HG02678 (cell line): ENCODE results near the gene LRP1B.

Experiments
- ATAC-seq: cut with Tn5 transposase; IDR thresholded peaks from one replicate; pipeline ENCODE4 v1.9.1; 2021; ENCODE audit warnings: mild to moderate bottlenecking, moderate library complexity; ENCODE audit not compliant: unreplicated experiment

The LRP1B gene

DNA sequence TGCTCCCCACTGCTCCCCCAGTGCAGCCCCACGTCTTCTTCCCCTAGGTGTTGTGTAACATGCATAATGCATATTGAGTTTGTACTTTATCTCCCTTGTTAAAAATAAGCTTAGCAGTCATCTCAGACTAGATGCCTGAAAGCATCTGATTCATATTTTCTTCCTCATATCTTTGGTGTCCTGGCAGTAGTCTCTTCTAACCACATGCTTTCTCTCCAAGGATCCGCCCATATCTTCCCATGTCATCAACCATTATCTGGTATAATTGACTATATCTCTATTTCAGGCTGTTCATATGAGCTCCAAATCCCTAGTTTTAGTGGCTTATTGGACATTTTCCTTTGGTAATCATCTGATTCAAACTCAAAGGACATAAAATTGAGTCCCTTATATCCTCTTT is 426.3 kb downstream of the LRP1B start:
- no peak for ATAC-seq

DNA sequence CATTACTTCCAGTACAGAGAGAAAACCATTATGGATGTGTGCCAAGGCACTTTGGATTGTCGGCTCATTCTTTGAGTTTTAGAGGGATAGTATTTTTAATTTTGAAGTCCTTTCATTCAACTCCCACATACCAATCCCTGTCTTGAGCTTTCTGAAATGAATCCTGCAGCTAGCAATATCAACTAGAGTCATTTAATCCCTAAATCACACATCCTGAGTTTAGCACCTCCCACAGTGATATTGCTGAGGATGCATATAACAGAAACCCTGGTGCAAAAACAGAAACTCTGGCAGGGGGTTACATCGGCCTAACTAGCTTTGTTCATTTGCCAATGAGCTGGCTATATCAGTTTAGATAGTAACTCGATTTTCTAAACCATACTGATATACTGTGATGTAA is 427.3 kb downstream of the LRP1B start:
- ATAC-seq: no peak

DNA sequence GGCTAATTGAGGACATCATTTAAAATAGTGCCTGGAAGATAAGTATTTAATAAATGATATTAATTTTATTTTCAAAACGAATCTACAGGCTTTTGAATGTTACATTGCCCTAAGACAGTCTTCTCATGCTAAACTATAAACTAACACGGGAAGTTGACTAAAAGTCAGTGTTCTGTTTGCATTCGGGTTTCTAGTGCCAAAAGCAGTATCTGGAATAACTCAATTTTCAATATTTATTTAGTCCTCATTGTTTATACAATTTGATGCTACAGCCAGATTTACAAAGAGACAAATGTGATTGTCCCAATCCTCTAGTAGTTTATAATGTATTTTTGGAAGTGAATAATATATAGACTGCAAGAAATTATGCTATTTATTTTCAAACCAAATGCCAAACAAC is 429.2 kb downstream of the LRP1B start:
- ATAC-seq: no peak

DNA sequence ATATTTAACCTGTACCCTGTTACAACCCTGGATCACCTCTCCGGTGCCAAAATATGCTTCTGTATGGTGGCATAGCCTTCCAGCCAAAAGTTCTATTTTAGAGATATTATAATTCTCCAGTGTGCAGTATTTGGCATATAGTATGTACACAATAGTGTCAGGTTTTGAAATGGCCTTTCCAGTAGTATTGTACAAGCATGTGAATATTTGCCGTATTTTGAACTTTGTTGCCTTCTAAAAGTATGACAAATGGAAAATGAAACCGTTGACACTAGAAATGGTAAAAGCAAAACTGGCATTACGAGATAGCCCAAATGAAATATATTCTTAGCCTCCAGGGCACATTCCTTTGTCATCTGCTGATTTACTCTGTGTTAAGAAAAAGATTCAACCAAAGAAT is 431.2 kb downstream of the LRP1B start:
- ATAC-seq: no peak

DNA sequence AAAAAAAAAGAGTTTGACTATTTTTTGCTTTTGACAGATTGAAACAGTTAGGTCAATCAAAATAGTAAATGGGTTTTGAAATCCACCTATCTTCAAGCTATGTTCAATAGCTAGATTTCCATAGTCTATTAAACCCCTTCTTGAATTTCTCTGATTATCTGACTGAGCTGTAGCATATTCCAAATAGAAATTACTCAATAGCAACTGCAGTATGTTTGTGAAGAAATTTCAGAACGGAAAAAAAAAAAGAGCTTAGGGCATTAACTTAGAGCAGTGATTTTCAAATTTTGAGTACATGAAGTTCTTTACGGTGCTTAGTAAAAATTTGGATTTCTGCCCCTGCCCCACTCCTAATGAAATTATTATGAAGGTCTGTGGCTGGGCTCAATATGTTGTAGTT is 432.3 kb downstream of the LRP1B start:
- no peak for ATAC-seq

DNA sequence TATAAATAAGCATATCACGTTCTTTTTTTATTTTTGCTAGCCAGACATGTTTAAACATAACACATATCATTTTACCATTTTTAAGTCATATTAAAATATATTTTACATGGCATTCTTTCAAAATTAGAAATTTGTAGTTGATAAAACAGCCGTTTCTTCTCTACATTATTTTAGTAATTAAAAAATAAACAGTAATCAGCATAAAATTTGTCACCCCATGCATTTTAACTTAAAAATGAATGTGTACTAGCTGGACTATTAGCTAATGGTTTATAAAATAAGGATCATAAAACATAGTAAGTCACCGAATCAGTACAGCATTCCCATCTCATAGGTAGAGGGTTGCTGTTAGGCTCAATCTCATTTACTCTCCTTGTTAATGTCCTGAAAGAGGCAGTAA is 433.8 kb downstream of the LRP1B start:
- ATAC-seq: no peak

DNA sequence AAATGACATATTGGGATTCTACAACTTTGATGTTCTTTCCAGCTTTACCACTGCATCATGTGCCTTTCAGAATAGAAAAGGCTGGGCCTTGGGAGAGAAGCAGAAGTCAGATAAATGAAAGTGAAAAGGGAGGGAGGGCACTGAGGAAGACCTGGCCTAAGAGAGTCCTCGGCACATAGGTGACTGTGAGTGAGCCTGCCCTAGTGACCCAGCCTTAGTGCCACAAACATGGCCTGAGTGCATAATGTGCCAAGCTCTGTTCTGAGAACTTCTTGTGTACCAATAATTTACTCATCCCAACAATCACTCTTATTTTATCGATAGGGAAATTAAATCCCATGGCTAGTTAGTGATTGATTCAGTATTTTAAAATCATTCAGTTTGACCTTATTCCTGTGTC is 436.6 kb downstream of the LRP1B start:
- no peak for ATAC-seq

DNA sequence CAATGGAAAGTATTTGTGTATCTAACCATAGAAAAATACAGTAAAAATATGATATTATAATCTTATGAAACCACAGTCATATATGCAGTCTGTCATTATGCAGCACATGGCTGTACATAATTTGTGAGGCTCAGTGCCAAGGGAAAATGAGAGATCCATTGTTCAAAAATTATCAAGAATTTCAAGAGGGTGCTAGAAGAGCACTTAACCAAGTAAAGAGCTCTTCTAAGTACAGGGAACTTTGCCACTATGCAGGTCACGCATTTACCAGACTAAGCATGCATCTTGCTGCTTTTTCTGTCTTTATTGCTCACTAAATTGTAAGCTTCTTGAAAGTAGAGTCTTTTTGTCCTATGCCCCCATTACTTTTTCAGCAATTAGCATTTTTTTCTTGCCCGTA is 438.0 kb downstream of the LRP1B start:
- no peak for ATAC-seq

DNA sequence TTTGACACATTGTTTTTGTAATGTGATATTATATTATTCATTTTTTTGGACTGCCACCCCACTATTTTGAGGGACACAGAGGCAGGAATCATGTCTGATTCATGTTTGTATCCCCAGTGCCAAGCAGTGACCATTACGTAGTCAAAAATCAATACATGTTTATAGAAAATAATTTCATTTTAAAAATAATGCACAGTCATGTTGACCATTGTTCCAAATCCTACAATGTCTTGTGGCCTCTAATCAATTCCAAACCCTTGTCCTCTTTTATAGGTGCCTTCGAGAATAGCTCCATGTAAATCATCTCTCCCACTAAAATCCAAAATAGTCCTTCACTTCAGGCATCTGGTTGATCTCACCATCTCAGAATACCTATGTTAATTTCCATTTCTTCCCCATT is 454.7 kb downstream of the LRP1B start:
- no peak for ATAC-seq

DNA sequence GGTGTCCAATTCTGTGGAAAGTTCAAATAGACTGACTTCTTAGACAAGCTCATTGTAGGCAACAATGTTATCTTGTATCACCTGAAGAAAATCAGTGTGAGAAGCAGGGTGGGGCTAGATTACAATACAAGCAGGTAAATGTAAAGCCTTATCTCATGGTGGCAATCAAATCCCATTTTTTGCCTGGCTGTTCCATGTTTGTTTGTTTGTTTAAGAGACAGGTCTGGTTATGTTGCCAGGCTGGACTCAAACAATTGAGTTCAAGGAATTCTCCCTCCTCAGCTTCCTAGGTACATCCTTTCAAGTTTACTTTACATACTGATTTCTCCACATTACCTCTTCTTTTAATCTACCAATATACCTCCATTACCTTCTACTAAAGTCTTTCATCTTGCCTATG is 464.6 kb downstream of the LRP1B start:
- ATAC-seq: no peak

DNA sequence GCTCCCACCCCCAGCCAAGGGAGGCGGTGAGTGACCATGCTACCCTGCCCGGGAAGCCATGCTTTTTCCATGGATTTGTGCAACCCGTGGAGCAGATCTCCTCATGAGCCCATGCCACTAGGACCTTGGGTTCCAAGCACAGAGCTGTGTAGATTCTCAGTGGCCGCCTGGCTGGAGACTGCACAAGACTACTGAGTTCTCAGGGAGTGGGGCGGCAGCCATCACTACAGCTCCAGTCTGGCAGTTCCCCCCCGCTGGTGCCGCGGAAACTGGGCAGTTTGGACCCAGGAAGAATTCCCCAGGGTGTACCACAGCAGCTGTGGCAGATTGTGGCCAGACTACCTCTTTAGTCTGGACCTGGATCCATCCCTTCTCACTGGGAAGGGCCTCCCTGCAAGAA is 470.6 kb downstream of the LRP1B start:
- ATAC-seq: no peak

DNA sequence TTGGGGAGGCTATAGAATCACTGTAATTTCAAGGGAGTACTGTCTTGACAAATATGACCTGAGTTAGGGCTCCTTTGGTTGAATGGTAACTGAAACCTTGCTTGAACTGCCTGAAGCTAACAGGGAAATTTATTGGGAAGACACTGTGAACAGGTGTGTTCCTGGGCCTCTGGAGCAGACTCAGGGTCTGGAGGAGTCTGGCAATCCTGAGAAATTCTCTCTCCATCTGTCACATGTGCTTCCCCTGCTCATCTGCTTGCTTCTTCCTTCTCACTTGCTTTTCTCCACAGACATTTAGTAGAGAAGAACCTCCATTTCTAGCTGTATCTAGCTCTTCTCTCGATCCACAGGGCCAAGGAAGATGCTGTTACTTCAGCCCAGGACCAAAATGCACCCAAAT is 476.5 kb downstream of the LRP1B start:
- no peak for ATAC-seq

DNA sequence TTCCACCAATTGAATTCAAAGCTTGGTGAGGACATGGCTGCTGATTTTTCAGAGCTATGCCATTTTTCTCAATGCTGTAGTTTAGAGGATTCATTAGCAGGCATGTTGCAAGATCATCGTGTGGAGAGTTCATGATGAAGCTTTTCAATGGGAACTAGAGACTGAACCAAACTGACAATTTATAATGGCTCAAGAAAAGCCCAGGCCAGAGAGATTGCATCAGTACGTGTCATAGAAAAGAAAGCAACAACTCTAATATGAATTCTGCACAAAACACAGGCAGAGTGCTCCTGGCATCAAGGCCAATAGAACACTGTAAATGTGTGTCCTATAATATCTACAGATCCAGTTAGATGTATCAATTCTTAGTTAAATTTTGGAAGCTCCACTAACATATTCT is 477.6 kb downstream of the LRP1B start:
- no peak for ATAC-seq

DNA sequence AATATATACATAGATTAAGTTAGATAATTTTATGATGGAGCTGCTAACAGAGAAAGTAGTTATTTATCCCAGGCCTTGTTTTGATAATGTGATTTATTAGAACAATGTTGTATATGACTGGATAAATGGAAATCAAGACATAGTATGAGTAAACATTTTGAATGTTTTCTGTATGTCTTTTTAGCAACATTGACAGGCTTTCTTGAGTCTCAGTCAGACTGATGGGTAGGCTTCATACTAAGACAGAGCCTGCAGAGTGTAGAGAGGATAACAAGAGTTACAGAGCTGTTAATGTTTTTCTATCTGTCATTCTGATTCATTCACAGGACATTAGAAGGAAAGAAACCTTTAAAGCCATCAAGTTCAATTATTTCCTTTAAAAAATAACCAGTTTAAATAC is 478.5 kb downstream of the LRP1B start:
- ATAC-seq: no peak

DNA sequence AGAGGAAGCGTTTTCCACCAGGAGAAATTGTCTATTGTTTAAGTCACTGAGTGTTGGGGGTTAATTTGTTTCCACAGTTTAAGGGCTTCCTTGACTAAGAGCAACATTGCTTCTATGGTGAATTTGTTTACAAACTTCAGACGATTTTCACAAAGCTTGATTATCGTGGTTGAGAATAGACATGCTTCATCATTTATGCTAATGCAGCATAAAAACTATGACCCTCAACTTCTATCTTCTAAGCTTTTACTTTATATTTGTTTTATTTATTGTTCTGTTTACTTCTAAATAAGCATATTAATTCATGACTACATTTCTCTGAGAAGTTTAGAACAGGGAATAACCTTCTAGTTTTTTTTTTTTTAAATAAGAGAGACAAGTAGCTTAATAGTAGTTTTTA is 483.5 kb downstream of the LRP1B start:
- no peak for ATAC-seq

DNA sequence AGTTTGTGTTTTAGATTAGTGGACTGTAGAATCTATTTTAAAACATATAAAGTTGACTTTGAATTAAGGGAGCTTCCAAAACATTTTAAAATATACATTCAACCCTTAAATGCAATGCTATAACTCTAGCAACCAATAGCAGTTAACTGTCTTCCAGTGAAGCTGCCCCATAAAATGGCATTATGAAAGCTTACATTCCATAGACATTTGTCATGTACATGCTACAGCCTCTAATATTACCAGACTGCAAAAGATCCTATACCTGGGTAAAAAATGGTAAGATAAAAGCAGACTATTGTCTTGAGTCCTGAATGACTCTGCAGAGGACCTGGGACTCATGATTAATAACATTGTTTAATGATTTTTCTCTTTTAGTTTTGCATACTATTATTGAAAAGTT is 489.4 kb downstream of the LRP1B start:
- ATAC-seq: no peak

DNA sequence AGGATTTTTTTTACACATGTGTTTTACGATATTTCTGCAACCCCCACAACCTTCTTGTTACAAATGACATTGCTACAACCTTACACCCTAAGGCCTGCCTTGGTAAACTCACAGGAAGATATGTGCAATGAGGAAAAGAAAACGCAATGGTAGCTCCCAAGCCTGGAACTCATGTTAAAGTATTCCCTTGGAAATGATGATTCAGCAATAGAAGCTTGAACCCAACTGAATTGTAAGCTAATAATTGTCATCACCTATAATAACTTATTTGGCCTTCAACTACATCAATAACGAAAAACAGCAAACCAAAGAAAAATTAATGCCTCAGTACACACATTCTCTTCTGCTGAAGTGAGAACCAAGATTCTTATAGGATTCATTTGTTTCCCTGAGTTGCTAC is 491.0 kb downstream of the LRP1B start:
- no peak for ATAC-seq

DNA sequence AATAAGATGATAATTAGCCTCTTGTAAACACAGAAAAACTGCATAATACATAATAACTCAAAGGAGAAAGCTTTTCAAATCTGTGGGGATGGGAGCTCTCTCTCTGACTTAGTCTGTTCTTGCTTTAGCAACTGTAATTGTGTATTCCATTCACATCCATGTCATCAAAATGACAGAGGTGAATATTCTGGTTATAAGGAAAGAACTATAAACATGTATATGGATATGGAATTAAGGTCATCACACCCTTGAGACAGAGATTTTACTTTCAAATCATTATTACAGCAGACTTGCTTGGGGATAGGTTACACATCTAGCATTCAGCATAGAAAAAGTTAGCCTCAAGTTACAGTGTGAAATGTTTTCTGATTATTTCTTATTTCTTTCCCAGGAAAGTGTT is 497.7 kb downstream of the LRP1B start:
- no peak for ATAC-seq

DNA sequence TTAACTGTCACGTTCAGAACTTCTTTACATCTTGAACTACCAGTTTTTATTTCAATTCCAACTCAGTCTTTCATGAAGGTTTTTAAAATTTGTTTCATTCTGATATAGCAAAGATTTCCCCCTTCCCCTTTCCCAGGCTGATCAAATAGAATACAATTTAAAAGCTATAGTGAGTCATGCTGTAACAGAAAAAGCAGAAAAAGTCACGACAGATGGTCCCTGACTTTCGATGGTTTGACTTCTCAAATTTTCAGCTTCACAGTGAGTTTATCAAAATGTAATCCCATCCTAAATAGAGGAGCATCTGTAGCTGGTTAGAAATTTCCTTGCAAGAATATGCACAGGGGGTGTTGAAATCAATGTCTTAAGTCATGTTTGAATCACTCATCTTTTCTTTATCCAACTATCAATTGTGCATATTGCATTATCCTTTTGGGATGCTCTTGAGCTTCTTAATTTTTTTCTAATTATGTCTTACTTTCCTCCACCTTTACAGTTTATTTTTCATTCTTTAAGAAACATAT is 500.3 kb downstream of the LRP1B start:
- ATAC-seq: no peak

DNA sequence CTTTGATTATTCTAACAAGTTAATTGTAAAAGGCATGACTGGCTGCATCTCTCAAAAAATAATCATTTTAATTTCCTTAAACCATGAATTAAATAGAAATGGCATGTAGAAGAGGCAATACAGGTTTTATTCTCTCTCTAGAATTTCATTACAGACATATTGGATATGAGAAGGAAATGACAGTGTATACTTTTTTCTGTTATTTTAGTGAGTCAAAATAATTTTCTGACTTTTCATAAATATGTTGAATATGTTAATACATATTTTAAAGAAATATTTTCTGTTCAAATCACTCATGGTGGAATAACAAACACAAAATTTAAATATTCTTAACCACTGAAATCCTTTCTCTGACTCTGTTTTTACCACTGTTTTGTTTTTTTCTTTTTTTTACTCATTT is 510.4 kb downstream of the LRP1B start:
- no peak for ATAC-seq

DNA sequence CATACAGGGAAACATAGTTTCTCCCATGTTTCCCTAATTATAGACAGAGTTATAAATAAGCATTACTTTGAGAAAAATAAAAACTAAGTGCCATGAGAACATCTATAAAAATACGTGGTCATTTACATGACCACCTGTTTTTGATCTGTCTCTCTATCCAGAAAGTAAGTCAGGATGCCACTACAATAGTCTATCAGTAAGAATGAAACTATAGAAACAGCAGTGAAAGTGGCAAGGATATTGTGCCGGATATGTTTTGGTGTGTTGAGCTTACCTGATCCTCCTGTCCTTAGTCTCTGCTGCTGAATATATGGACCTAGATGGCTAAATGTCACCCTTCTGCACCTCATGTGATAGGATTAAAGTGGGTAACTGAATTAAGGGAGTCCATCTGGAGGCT is 512.4 kb downstream of the LRP1B start:
- ATAC-seq: no peak

DNA sequence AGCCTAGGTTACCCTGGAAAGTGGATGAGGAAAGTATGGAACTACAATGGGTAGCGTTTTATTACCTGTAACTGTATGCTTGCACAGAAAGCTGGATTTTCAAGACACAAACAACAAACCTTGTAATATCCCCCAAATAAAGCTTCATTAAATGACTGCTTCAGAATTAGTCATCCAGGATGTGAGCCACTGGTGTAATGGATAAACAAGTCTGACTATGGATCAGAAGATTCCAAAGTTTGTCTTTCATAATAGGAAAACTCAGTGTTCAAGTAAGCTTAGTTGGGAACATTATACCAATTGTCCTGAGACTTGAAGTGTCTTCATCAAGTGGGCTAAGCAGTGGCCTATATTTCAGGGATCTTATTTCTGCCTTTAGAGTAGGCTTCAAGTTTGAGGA is 518.8 kb downstream of the LRP1B start:
- no peak for ATAC-seq

DNA sequence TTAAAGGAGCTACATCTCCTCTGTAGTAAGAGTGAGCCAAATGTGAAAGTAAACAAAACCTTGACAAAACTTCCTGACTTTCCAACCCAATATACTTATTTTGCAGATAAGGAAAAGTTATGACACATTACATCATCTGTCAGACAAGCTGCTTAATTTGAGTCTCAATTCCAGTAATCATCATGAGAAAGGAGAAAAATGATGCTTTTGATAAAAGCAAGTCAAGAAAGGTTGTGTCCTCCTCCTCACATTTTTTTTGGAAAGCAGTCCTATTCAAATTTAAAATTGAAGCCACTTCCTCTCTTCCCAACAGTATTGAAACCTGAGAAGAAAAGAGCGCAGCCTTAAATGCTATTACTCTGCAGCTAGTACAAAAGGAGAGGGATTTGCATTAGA is 519.6 kb downstream of the LRP1B start:
- ATAC-seq: no peak
